HL-60 (cell line): Measurements from ENCODE around the gene FAM9C.
A peak's percentile ranks its signal among the peaks of the same experiment; 100 is the strongest.

ENCODE experiments used
- CTCF ChIP-seq: IDR thresholded peaks from one replicate; pipeline ENCODE4 v1.5.1; 2011; ENCODE audit warnings: low read length, control low read depth, inconsistent platforms; ENCODE audit not compliant: insufficient read depth
- GABPA ChIP-seq: IDR thresholded peaks from 2 replicates; pipeline ENCODE4 v1.6.1; 2012; ENCODE audit warnings: low read depth
- POLR2AphosphoS5 ChIP-seq: IDR thresholded peaks from 2 replicates; pipeline ENCODE4 v1.6.1; 2012; ENCODE audit warnings: low read depth
- REST ChIP-seq: IDR thresholded peaks from 2 replicates; pipeline ENCODE4 v1.6.1; 2012; ENCODE audit warnings: low read depth; ENCODE audit not compliant: insufficient replicate concordance

- TF ChIP-seq CTCF (peak; percentile 10), POLR2AphosphoS5 (peak; percentile 39; the same call in 1 of the 2 replicates), REST (peak; percentile 25), GABPA (peak; percentile 8; the same call in 1 of the 2 replicates)
Measured at GRCh38 chrX:13092455-13092941, 48.1 kb upstream of the FAM9C start.
